LNCaP clone FGC (cell line): Measurements from ENCODE around the gene TIGD2.

ENCODE experiments used
- DNase-seq: peaks from one replicate; pipeline ENCODE4 v3.0.0-alpha.2; 2011; ENCODE audit warnings: low read depth
- H3K4me3 ChIP-seq: 2 replicates; pipeline ENCODE4 v1.5.1; 2011; ENCODE audit warnings: mild to moderate bottlenecking, low read depth, low read length, control low read depth
- CTCF ChIP-seq: IDR thresholded peaks from 2 replicates; pipeline ENCODE4 v1.5.1; 2012; ENCODE audit warnings: mild to moderate bottlenecking; ENCODE audit not compliant: control insufficient read depth, insufficient read depth; ENCODE audit errors: extremely low read depth

Gene TIGD2

DNA sequence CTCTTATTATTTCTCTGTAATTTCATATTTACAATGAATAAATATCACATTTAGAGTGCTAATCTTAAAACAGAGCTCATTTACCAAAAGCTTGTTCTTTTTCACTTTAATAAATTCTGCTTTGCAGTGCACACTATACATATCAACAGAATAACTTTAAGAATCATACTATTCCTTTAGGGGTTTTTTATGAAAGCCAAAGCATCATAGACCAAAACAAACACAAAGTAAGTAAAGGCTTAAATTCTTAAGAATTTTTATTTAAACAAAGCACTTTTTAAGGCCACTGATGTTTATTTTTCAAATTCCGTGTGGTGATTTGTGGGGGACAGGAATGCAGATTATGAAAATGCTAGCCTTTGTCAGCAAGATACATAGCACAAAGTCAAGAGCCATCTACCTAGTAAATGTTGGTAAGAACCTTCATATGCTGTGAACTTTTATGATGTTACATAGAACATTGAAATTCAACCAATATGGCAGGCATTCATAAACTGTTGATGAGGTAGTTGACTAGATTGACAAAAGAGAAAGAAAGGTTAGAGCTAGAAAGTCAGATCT is 17.8 kb downstream of the TIGD2 start:
- TF ChIP-seq CTCF: no peak
- no peak overlapping the region for H3K4me3 ChIP-seq
- no peak for DNase-seq

- no peak for DNase-seq
- H3K4me3 ChIP-seq: no peak overlapping the region
- TF ChIP-seq CTCF: no peak
These were observed 23.5 kb downstream of the TIGD2 start for GRCh38 chr4:89134775-89135319.

DNA sequence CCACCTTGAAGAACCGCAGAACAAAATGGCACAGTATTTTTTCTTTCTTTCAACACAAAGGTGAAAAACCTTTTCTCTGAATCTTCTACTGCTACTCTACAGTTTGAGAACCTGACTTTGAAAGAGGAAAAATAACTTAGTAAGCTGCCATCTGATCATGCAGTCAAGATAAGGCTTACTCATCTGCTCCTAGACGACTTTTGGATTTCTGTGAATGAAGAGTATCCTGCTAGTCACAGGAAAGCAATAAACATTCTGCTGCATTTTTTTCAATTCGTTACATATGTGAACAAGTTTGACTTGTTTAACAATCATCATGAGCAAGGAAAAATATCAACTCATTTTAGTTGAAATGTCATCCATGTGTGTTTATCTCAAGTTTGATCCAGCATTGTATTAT is 25.2 kb downstream of the TIGD2 start:
- TF ChIP-seq CTCF: no peak
- DNase-seq: peak; percentile 44
- H3K4me3 ChIP-seq: no peak overlapping the region

- no peak for TF ChIP-seq CTCF
- H3K4me3 ChIP-seq: no peak overlapping the region
- DNase-seq: no peak
These were observed 25.9 kb downstream of the TIGD2 start for GRCh38 chr4:89137231-89137630.

GRCh38 chr4:89137695-89138094 is 26.4 kb downstream of the TIGD2 start:
- no peak overlapping the region for H3K4me3 ChIP-seq
- DNase-seq: no peak
- no peak for TF ChIP-seq CTCF

- no peak for DNase-seq
- no peak overlapping the region for H3K4me3 ChIP-seq
- TF ChIP-seq CTCF: no peak
These were observed 28.9 kb downstream of the TIGD2 start for GRCh38 chr4:89140168-89140759.
